Ecto neural progenitor cell (in vitro differentiated cells): ENCODE measurements around the gene ADAMTS17.

Experiments
- DNase-seq: peaks from one replicate; pipeline ENCODE4 v3.0.0-alpha.2; 2018; ENCODE audit warnings: low spot score

Gene ADAMTS17

GRCh38 chr15:100131321-100132224 is 210.2 kb downstream of the ADAMTS17 start:
- DNase-seq = peak; percentile 56

GRCh38 chr15:100129677-100130076 is 212.1 kb downstream of the ADAMTS17 start:
- no peak for DNase-seq

DNA sequence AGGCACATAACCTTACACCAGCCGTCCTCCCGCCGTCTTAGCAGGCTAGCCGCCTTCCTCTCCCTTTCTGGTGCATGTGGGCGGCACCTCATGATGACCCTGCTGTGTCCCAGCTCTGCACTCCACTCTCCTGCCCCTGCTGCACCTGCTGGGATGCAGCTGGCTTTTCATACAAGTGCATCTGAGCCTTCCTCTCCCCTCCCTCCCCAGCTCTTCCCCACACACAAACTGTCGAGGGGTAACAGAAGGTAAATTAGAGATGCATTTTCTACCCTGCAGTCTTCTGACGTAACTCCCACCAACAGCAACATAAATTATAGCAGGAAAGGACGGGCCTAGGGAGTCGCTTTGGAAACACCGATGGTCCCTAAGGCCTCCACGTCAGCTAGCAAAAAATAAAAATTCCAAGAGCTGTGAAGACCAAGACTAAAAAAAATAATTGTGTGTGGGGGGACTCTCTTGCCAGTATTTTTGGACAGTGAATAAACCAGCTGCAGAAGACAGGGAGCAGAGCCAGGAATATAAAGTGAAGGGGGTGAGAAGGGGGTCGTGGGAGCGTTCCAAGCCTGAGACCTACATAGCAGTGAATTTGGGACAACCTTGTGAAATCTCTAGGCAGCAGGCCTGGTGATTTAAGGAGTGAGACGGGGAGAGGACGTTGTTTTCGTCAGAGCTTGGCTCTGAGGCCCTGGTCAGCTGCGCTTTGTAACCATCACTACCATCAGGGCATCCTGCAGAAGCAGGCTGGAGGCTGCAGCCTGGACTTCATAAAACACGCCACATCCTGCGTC is 216.2 kb downstream of the ADAMTS17 start:
- no peak for DNase-seq

- no peak for DNase-seq
Measured at GRCh38 chr15:100124936-100125335, 216.8 kb downstream of the ADAMTS17 start.

DNA sequence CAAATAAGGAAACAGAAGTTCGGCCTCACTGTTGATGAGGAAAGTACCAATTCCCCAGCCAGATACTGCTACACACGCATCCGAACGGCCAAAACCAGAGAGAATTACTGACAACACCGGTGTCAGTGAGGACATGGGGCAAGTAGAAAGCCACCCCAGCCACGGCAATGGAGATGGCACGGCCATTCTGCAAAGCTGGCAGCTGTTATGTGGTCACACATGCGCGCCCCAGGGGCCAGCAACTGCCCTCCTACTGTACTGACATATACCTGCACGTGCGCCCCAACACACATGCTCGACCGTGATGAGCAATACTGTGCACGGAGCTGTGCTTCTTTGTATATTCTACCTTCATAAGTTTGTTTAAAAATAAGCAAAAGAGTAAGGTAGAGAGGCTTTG is 217.4 kb downstream of the ADAMTS17 start:
- DNase-seq = no peak

- DNase-seq = no peak
Measured at GRCh38 chr15:100123611-100124010, 218.2 kb downstream of the ADAMTS17 start.

DNA sequence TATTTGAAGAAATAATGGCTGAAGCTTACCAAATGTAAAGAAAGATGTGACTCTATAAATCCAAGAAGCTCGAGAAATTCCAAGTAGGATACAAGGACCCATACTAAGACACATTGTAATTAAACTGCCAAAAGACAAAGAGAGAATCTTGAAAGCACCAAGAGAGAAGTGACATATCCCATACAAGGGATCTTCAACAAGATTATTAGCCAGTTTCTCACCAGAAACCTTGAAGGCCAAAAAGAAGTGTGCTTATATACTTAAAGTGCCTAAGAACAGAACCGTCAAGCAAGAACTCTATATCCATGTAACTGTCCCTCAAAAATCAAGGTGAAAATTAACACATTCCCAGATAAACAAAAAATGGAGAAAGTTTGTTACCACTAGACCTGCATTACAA is 220.5 kb downstream of the ADAMTS17 start:
- DNase-seq = no peak

DNA sequence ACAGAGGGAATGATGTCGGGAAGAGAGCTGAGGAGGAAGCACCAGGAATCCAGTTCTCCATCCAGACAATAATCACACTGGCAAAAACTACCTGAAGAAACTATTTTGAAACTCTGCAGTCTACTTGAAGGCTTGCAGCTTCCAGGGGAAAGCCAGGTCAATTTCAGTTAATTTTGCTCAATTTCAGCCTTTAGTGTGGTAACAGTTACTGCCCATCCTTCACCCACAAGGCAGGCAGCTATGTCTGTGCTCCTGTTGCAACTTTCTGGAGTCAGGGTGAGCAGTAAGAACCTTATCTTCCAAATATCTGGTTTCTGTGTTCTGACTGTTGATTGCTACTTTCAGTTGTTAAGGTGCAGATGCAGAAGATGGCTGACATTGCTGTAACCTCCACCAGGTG is 221.7 kb downstream of the ADAMTS17 start:
- no peak for DNase-seq

- DNase-seq = no peak
Measured at GRCh38 chr15:100118546-100118945, 223.2 kb downstream of the ADAMTS17 start.

DNA sequence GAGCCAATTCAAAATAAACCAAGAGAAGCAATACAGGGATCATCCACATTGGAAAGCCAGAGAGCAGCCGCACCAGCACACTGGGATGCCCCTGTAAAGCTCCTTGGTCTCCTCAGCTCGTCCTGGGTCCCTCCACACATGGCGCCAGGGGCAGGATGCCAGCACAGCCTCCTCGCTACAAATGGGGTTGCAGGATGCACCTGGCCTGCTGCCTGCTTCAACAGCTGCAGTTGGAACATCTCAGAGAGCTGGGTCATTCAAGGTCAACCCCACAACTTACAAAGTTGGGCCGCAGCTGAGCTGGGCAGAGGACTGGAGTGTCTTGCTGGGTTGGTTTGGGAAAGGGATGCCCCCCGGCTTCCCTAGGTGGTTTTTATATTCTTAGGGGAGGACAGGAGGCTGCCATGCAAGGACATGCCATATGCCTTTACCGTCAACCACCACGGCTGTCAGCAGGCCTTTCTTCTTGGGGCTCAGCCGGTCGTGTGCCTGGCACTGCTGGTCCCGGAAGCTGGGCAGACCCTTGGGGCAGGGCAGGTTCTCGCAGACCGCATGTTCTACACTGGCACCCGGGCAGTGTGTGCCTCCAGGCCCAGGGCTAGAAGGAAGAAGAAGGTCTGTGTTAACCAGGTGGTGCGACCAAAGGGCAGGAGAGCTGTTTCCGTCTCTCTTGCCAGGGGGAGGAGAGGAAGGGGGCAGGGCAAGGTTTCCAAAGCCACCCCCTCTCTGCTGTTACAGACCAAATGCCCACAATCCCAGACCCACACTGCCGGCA is 225.2 kb downstream of the ADAMTS17 start:
- no peak for DNase-seq

GRCh38 chr15:100115711-100116090 is 226.1 kb downstream of the ADAMTS17 start:
- no peak for DNase-seq

GRCh38 chr15:100115066-100115710 is 226.6 kb downstream of the ADAMTS17 start:
- no peak for DNase-seq

DNA sequence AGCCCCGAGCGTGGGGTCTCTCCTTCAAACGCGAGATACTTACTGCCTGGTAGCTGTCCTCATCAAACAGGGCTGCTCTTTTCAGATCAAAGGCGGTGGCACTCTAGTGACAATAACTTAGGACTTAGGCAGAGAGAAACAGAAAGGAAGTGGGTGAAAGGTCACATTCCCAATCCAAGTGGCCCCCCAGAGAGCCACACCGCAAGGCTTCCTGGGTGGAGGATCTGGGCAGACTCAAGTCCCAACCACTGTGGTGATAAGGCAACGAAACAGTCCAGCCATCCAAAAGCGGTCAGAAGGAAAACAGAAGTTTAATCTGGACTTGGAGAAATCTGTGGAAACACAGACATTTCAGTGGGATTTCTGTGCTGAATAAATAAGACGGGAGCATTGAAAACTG is 227.2 kb downstream of the ADAMTS17 start:
- peak; percentile 51 for DNase-seq

DNA sequence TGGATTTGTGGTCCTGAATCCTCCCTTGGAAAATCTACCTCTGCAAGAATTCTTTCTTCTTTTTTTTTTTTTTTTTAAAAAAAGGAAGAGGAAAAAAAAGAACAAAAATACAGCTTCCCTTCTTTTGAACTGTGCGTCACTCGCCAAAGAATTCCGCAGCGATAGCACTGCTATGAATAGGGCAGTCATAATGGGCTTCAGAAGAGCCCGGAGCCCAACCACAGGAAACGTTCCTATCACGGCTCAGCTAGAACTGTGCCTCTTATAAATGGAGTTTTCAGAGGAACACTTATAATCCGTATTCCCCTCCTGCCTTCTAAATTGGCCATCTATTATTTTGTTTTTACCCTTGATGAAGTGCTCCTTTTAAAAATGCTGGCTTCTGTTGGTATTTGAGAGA is 227.7 kb downstream of the ADAMTS17 start:
- DNase-seq = no peak

GRCh38 chr15:100113351-100114080 is 228.3 kb downstream of the ADAMTS17 start:
- DNase-seq = no peak

DNA sequence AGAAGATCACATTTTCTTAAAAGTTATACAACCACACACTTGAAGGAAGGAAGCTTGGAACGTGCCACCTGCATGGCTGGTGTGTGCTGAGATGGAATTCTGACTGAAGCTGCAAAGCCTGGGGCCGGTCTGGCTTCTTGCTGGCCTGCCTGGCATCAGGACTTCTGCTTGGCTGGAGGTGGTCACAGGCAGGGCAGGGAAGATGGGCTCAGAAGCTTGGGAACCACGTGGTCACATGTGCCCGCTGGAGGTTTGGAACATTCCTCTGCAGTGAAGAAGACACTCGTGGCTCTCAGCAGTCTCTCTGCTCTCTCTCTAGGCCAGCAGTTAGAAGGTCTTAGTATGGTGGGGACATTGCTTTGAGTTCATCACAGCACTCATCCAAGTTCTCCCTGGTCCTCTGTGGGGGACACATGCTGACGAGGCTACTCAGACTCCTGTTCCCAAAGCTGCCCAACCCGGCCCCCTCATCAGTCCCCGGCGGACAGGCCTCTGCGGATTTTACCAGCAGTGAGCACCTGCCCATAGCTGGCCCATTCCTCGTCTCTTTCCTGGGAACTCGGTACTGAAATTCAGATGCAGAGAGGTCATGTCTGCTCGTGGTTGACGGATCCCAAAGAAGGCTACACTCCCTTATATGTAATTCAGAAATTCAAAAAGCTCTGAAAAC is 229.0 kb downstream of the ADAMTS17 start:
- DNase-seq = no peak

GRCh38 chr15:100112061-100112420 is 229.7 kb downstream of the ADAMTS17 start:
- no peak for DNase-seq

DNA sequence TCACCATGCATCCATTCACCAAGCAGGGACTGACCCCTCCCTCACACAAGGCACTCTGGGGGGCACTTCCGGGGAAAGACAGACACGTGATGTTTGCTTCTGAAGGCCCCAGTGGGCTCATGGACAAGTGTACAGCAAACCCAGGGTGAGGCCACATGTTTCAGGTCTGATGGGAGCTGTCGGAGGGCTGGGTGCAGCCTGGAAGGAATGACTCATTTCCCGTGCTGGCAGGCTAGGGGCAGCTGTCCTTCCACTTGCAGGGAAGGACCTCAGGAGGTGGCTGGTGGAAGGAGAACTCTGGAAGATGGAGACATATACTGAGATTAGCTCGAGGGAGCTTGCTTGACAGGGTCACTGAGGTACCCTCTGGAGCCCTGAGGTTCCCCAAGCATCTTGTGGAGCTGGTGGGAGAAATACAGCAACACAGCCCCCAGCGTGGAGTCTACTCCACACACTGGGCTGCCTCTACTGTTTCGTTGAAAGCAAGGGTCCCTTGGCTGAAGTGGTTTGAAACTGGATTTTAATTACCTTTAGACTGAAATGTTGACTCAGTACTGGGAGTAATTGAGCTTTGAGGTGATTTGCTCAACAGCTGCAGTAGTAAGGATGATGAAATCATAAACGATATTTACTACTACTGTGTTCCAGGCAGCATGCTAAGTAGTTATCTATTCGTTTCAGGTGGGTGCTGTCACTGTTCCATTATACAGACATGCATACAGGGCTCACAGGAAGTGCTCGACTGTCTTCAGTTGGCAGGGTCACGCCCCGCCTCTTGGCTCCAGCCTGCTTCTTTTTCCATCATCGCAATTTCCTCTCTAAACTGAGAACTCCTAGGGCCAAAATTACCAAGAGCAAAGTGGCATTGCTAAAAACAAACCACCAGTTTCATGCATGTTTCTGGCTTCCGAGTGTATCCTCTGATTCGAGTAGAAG is 230.4 kb downstream of the ADAMTS17 start:
- DNase-seq = no peak

GRCh38 chr15:100109486-100110035 is 232.2 kb downstream of the ADAMTS17 start:
- no peak for DNase-seq
